H9 (cell line): ENCODE results near the gene CFAP69. TPM values are rescaled to one million over a fixed set of nuclear protein-coding genes. Genes with fewer than 3 reads are reported as not detected.

Experiments
- DNase-seq: peaks from one replicate; pipeline ENCODE4 v3.0.0-alpha.2; 2017
- H2AFZ ChIP-seq: one replicate; pipeline ENCODE4 v1.6.1; 2013; ENCODE audit warnings: mild to moderate bottlenecking, low read length, control low read depth, moderate library complexity
- H2AK5ac ChIP-seq: 2 replicates; pipeline ENCODE4 v1.6.1; 2013; ENCODE audit warnings: low read length, control low read depth, mixed read lengths; ENCODE audit not compliant: insufficient read length
- H2BK120ac ChIP-seq: one replicate; pipeline ENCODE4 v1.6.1; 2013; ENCODE audit warnings: low read depth, mild to moderate bottlenecking, low read length, control low read depth, inconsistent platforms; ENCODE audit not compliant: poor library complexity, severe bottlenecking
- H2BK12ac ChIP-seq: 2 replicates; pipeline ENCODE4 v1.6.1; 2013; ENCODE audit warnings: low read length, control low read depth, mixed read lengths, low read depth; ENCODE audit not compliant: insufficient read length
- H2BK15ac ChIP-seq: 2 replicates; pipeline ENCODE4 v1.6.1; 2013; ENCODE audit warnings: low read depth, low read length, control low read depth
- H2BK20ac ChIP-seq: one replicate; pipeline ENCODE4 v1.6.1; 2013; ENCODE audit warnings: low read depth, mild to moderate bottlenecking, low read length, control low read depth, inconsistent platforms; ENCODE audit not compliant: poor library complexity, severe bottlenecking
- H2BK5ac ChIP-seq: 2 replicates; pipeline ENCODE4 v1.6.1; 2013; ENCODE audit warnings: low read length, control low read depth, mixed read lengths; ENCODE audit not compliant: insufficient read length
- H3K14ac ChIP-seq: 2 replicates; pipeline ENCODE4 v1.6.1; 2013; ENCODE audit warnings: low read length, control low read depth; ENCODE audit not compliant: insufficient read depth
- H3K18ac ChIP-seq: 2 replicates; pipeline ENCODE4 v1.6.1; 2013; ENCODE audit warnings: low read depth, mild to moderate bottlenecking, mixed read lengths, low read length, control low read depth; ENCODE audit not compliant: insufficient read length
- H3K23ac ChIP-seq: 2 replicates; pipeline ENCODE4 v1.6.1; 2013; ENCODE audit warnings: low read length, control low read depth, mixed read lengths, low read depth; ENCODE audit not compliant: insufficient read length
- H3K23me2 ChIP-seq: 2 replicates; pipeline ENCODE4 v1.6.1; 2013; ENCODE audit warnings: low read depth, mild to moderate bottlenecking, mixed read lengths, low read length, control low read depth; ENCODE audit not compliant: insufficient read length, poor library complexity, severe bottlenecking
- H3K27ac ChIP-seq: 2 replicates; pipeline ENCODE4 v1.5.1; 2013; ENCODE audit warnings: low read length, control low read depth, mixed read lengths, low read depth; ENCODE audit not compliant: insufficient read length
- H3K27me3 ChIP-seq: 2 replicates; pipeline ENCODE4 v1.6.1; 2013; ENCODE audit warnings: low read length, control low read depth, inconsistent platforms; ENCODE audit not compliant: insufficient read depth
- H3K4ac ChIP-seq: 2 replicates; pipeline ENCODE4 v1.6.1; 2013; ENCODE audit warnings: low read depth, mild to moderate bottlenecking, control low read depth, inconsistent platforms, low read length, moderate library complexity
- H3K4me1 ChIP-seq: 2 replicates; pipeline ENCODE4 v1.6.1; 2013; ENCODE audit warnings: low read length, control low read depth, inconsistent platforms; ENCODE audit not compliant: insufficient read depth
- H3K4me2 ChIP-seq: 2 replicates; pipeline ENCODE4 v1.6.1; 2013; ENCODE audit warnings: low read length, control low read depth, mixed read lengths; ENCODE audit not compliant: insufficient read length, insufficient read depth
- H3K56ac ChIP-seq: 2 replicates; pipeline ENCODE4 v1.6.1; 2013; ENCODE audit warnings: low read depth, mild to moderate bottlenecking, mixed read lengths, low read length, control low read depth; ENCODE audit not compliant: insufficient read length
- H3K79me1 ChIP-seq: 2 replicates; pipeline ENCODE4 v1.6.1; 2013; ENCODE audit warnings: low read depth, mild to moderate bottlenecking, moderate library complexity, low read length, control low read depth, inconsistent platforms; ENCODE audit not compliant: insufficient read depth, poor library complexity, severe bottlenecking
- H3K79me2 ChIP-seq: 2 replicates; pipeline ENCODE4 v1.6.1; 2013; ENCODE audit warnings: low read length, control low read depth, inconsistent platforms; ENCODE audit not compliant: insufficient read depth
- H3K9ac ChIP-seq: 2 replicates; pipeline ENCODE4 v1.6.1; 2013; ENCODE audit warnings: low read length, control low read depth, mixed read lengths; ENCODE audit not compliant: insufficient read length; ENCODE audit errors: extremely low read depth
- H3K9me3 ChIP-seq: one replicate; pipeline ENCODE4 v1.6.1; 2013; ENCODE audit warnings: low read depth, low read length, inconsistent platforms; ENCODE audit not compliant: control insufficient read depth
- H3T11ph ChIP-seq: one replicate; pipeline ENCODE4 v1.6.1; 2013; ENCODE audit warnings: mild to moderate bottlenecking, low read length, control low read depth, inconsistent platforms
- H4K20me1 ChIP-seq: one replicate; pipeline ENCODE4 v1.6.1; 2013; ENCODE audit not compliant: control insufficient read depth, insufficient read length, insufficient read depth
- H4K5ac ChIP-seq: 2 replicates; pipeline ENCODE4 v1.6.1; 2013; ENCODE audit warnings: low read depth, mild to moderate bottlenecking, mixed read lengths, low read length, control low read depth; ENCODE audit not compliant: insufficient read length
- H4K8ac ChIP-seq: replicated peaks from 2 replicates; pipeline ENCODE4 v1.6.1; 2013; ENCODE audit warnings: low read length, control low read depth, mixed read lengths, low read depth; ENCODE audit not compliant: insufficient read length
- H4K91ac ChIP-seq: 2 replicates; pipeline ENCODE4 v1.6.1; 2013; ENCODE audit warnings: low read depth, mild to moderate bottlenecking, moderate library complexity, mixed read lengths, low read length, control low read depth; ENCODE audit not compliant: insufficient read length
- H3K27ac Mint-ChIP-seq, 3 experiments: 2 replicates in 2 of 3; 3 replicates in 1 of 3; pipeline ENCODE4 v1.8.0; 2020 to 2021; ENCODE audit warnings: mixed read lengths in 3 of 3, mild to moderate bottlenecking in 1 of 3, moderate library complexity in 1 of 3
- H3K27me3 Mint-ChIP-seq: 2 replicates; pipeline ENCODE4 v1.8.0; 2021; ENCODE audit warnings: low read depth, mild to moderate bottlenecking, moderate library complexity, mixed read lengths
- H3K36me3 Mint-ChIP-seq, 3 experiments: 2 replicates in 2 of 3; 3 replicates in 1 of 3; pipeline ENCODE4 v1.8.0; 2020 to 2021; ENCODE audit warnings: low read depth in 3 of 3, mixed read lengths in 3 of 3; ENCODE audit not compliant: insufficient read depth in 1 of 3
- H3K4me1 Mint-ChIP-seq, 2 experiments: 2 replicates each; pipeline ENCODE4 v1.8.0; 2020; ENCODE audit warnings: mixed read lengths in 2 of 2
- H3K4me3 Mint-ChIP-seq, 2 experiments: 2 replicates in 1 of 2; 3 replicates in 1 of 2; pipeline ENCODE4 v1.8.0; 2020 to 2021; ENCODE audit warnings: mild to moderate bottlenecking in 2 of 2, mixed read lengths in 2 of 2, moderate library complexity in 1 of 2
- H3K9me3 Mint-ChIP-seq, 2 experiments: 2 replicates in 1 of 2; 3 replicates in 1 of 2; pipeline ENCODE4 v1.8.0; 2020; ENCODE audit warnings: mild to moderate bottlenecking in 2 of 2, mixed read lengths in 2 of 2, moderate library complexity in 1 of 2
- CTCF ChIP-seq: fragments of 200-600 bp; sonication (generic); conservative IDR thresholded peaks from 3 replicates; pipeline ENCODE4 v1.8.0; 2021; ENCODE audit warnings: antibody characterized with exemption, mild to moderate bottlenecking
- WGBS: extraction: QIAGEN DNeasy Blood & Tissue Kit; methylation state at CpG from one replicate; pipeline ENCODE4 v1.1.7; 2013; ENCODE audit warnings: missing lambda C conversion rate, low lambda C conversion rate, mixed read lengths; ENCODE audit not compliant: insufficient read length; ENCODE audit errors: extremely low coverage; 5-methylcytosine and 5-hydroxymethylcytosine counted together
- total RNA-seq: library from RNA; stranded (reverse); gene quantifications from 2 replicates; pipeline ENCODE4 v1.2.1, GENCODE V29; 2021

CFAP69 gene
- total RNA-seq, 1 experiment from 2014 or later, result 2.9 TPM

GRCh38 chr7:90320801-90321494 is 76.0 kb downstream of the CFAP69 start, which contains the start of gene FAM237B:
FAM237B (minus strand) TSS chr7:90321304; CDS start chr7:90319748, 1,556 bp downstream.
- Histone ChIP-seq H3K23me2 (peaks cover 5% of the 10 kb centered on the region), H2AFZ (no peak within 1 kb of the TSS), H2BK120ac (no peak within 1 kb of the TSS), H3K9ac (no peak within 1 kb of the TSS), H3K9me3 (no peaks in the 10 kb centered on the region), H4K20me1 (no peaks in the 10 kb centered on the region), H4K91ac (no peak within 1 kb of the TSS), H3T11ph (no peak within 1 kb of the TSS), H3K79me1 (no peaks in the 10 kb centered on the region), H4K5ac (no peak within 1 kb of the TSS), H3K79me2 (no peaks in the 10 kb centered on the region), H3K27ac (no peak within 1 kb of the TSS), H2AK5ac (no peak within 1 kb of the TSS), H3K56ac (no peak within 1 kb of the TSS), H2BK5ac (no peak within 1 kb of the TSS), H2BK12ac (no peak within 1 kb of the TSS), H3K4me2 (peak within 1 kb of the TSS; percentile 41), H3K18ac (no peak within 1 kb of the TSS), H3K27me3 (peaks cover 30% of the 10 kb centered on the region), H3K14ac (peak within 1 kb of the TSS; percentile 2; the same call in 1 of the 2 replicates), H2BK15ac (no peak within 1 kb of the TSS), H2BK20ac (no peak within 1 kb of the TSS), H4K8ac (no peak within 1 kb of the TSS), H3K4ac (no peak within 1 kb of the TSS), H3K4me1 (no peaks in the 10 kb centered on the region), H3K23ac (no peak within 1 kb of the TSS)
- Mint-ChIP-seq H3K4me3 (peak within 1 kb of the TSS; percentile 59 to 79), H3K27me3 (peaks cover 66% of the 10 kb centered on the region), H3K36me3 (no peaks in the 10 kb centered on the region; a peak in 1 of 7 replicates), H3K4me1 (peaks cover 9% of the 10 kb centered on the region in 2 experiments), H3K9me3 (no peaks in the 10 kb centered on the region), H3K27ac (no peak within 1 kb of the TSS; a peak in 1 of 7 replicates)
- WGBS, result no CpG with 5 or more reads among the region's 62 CpGs
- peak; percentile 49 for DNase-seq
- no peak for TF ChIP-seq CTCF
